HCT116 (cell line): ENCODE data around the gene H3-3A.

Source experiments
- CTCF ChIP-seq, 3 experiments: fragments of 200-600 bp in 1 of 3; sonication (generic) in 1 of 3; IDR thresholded peaks in 2 of 3; conservative IDR thresholded peaks in 1 of 3; 2 replicates each; pipeline ENCODE4 v1.5.1; 2012 to 2017; ENCODE audit warnings: low read depth in 2 of 3, low read length in 2 of 3, antibody characterized with exemption in 1 of 3, borderline replicate concordance in 1 of 3, control low read depth in 1 of 3, mild to moderate bottlenecking in 1 of 3, mixed read lengths in 1 of 3, mixed run types in 1 of 3, moderate library complexity in 1 of 3; ENCODE audit not compliant: insufficient read depth in 1 of 3
- EZH2 ChIP-seq: fragments of 200-600 bp; sonication (generic); IDR thresholded peaks from 2 replicates; pipeline ENCODE4 v1.6.1; 2017; ENCODE audit warnings: antibody characterized with exemption, mixed run types
- POLR2A ChIP-seq: IDR thresholded peaks from 2 replicates; pipeline ENCODE4 v1.7.0; 2011; ENCODE audit warnings: borderline replicate concordance; ENCODE audit not compliant: insufficient read depth, insufficient read length; ENCODE audit errors: extremely low read depth
- SRF ChIP-seq: IDR thresholded peaks from 2 replicates; pipeline ENCODE4 v1.6.1; 2012; ENCODE audit warnings: low read depth
- TF ChIP-seq, protein P1 (sequence below): IDR thresholded peaks from 2 replicates; pipeline ENCODE4 v1.6.1; 2012; ENCODE audit warnings: low read depth

GRCh38 chr1:226093621-226094020 lies 31.1 kb downstream of the H3-3A start:
- TF ChIP-seq SRF (no peak), CTCF (IDR thresholded peaks at IDR 0.05 in 2 of 3, conservative IDR thresholded peaks at IDR 0.05 in 1 of 3; ENCODE audit: borderline replicate concordance in 1 of 3, insufficient read depth in 1 of 3, low read depth in 2 of 3, low read length in 2 of 3) (no peak), POLR2A (no peak), EZH2 (no peak)
- TF ChIP-seq, protein P1, sequence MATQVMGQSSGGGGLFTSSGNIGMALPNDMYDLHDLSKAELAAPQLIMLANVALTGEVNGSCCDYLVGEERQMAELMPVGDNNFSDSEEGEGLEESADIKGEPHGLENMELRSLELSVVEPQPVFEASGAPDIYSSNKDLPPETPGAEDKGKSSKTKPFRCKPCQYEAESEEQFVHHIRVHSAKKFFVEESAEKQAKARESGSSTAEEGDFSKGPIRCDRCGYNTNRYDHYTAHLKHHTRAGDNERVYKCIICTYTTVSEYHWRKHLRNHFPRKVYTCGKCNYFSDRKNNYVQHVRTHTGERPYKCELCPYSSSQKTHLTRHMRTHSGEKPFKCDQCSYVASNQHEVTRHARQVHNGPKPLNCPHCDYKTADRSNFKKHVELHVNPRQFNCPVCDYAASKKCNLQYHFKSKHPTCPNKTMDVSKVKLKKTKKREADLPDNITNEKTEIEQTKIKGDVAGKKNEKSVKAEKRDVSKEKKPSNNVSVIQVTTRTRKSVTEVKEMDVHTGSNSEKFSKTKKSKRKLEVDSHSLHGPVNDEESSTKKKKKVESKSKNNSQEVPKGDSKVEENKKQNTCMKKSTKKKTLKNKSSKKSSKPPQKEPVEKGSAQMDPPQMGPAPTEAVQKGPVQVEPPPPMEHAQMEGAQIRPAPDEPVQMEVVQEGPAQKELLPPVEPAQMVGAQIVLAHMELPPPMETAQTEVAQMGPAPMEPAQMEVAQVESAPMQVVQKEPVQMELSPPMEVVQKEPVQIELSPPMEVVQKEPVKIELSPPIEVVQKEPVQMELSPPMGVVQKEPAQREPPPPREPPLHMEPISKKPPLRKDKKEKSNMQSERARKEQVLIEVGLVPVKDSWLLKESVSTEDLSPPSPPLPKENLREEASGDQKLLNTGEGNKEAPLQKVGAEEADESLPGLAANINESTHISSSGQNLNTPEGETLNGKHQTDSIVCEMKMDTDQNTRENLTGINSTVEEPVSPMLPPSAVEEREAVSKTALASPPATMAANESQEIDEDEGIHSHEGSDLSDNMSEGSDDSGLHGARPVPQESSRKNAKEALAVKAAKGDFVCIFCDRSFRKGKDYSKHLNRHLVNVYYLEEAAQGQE: no peak
